Caco-2 (cell line): Measurements from ENCODE around the gene GJA5. TPM values are rescaled to one million over a fixed set of nuclear protein-coding genes. Genes with fewer than 3 reads are reported as not detected.

Experiments used
- BruUV-seq: library from RNA; stranded (reverse); fragments of 400-500 nt; replicated peaks from 2 replicates; lab custom pipeline; 2021; lab: Mats Ljungman, UMichigan
- CTCF ChIA-PET: fragments of 300-600 bp; sonication (Branson Sonifier 250); formaldehyde crosslinking; loops from one replicate; lab custom pipeline; 2022; ENCODE audit warnings: antibody characterized with exemption; lab: Charles Lee
- POLR2A ChIA-PET: fragments of 300-600 bp; sonication (Branson Sonifier 250); formaldehyde crosslinking; loops from one replicate; lab custom pipeline; 2022; ENCODE audit warnings: antibody characterized with exemption; lab: Charles Lee
- DNase-seq, 2 experiments: peaks; one replicate each; pipeline versions ENCODE4 v3.0.0 to v3.0.0-alpha.2; 2020 to 2022
- H3K27me3 ChIP-seq: replicated peaks from 2 replicates; pipeline ENCODE4 v1.6.0; 2011; ENCODE audit warnings: low read length; ENCODE audit not compliant: control insufficient read depth, insufficient read depth
- H3K36me3 ChIP-seq: 2 replicates; pipeline ENCODE4 v1.5.1; 2011; ENCODE audit warnings: low read length; ENCODE audit not compliant: control insufficient read depth, insufficient read depth
- H3K4me1 ChIP-seq: fragments of 250-450 bp; sonication (Bioruptor Pico); 2 replicates; pipeline ENCODE4 v1.5.1; 2020; ENCODE audit warnings: mild to moderate bottlenecking
- H3K4me3 ChIP-seq: 2 replicates; pipeline ENCODE4 v1.5.1; 2011; ENCODE audit warnings: low read depth, mild to moderate bottlenecking, control low read depth, low read length
- H3K9me3 ChIP-seq: fragments of 250-450 bp; sonication (Bioruptor Pico); 2 replicates; pipeline ENCODE4 v1.5.1; 2020; ENCODE audit warnings: mild to moderate bottlenecking, moderate library complexity
- H3K27ac Mint-ChIP-seq: one replicate; pipeline ENCODE4 v1.8.0; 2022; ENCODE audit warnings: mixed read lengths; ENCODE audit not compliant: unreplicated experiment
- H3K27me3 Mint-ChIP-seq: one replicate; pipeline ENCODE4 v1.8.0; 2022; ENCODE audit warnings: mixed read lengths; ENCODE audit not compliant: insufficient read depth, unreplicated experiment
- H3K36me3 Mint-ChIP-seq: one replicate; pipeline ENCODE4 v1.8.0; 2022; ENCODE audit warnings: mild to moderate bottlenecking, mixed read lengths; ENCODE audit not compliant: insufficient read depth, unreplicated experiment
- H3K4me1 Mint-ChIP-seq: one replicate; pipeline ENCODE4 v1.8.0; 2022; ENCODE audit warnings: low read depth, mixed read lengths; ENCODE audit not compliant: unreplicated experiment
- H3K4me3 Mint-ChIP-seq: one replicate; pipeline ENCODE4 v1.8.0; 2022; ENCODE audit warnings: mild to moderate bottlenecking, moderate library complexity, mixed read lengths; ENCODE audit not compliant: unreplicated experiment
- H3K9me3 Mint-ChIP-seq: one replicate; pipeline ENCODE4 v1.8.0; 2022; ENCODE audit warnings: mixed read lengths; ENCODE audit not compliant: unreplicated experiment
- CTCF ChIP-seq, 2 experiments: fragments of 200-600 bp in 1 of 2; IDR thresholded peaks; 1 replicate in 1 of 2; 2 replicates in 1 of 2; pipeline versions ENCODE4 v1.5.1 to v1.8.0; 2011 to 2022; ENCODE audit warnings: antibody characterized with exemption in 1 of 2, control low read depth in 1 of 2, inconsistent platforms in 1 of 2, low read depth in 1 of 2, low read length in 1 of 2, mild to moderate bottlenecking in 1 of 2, moderate library complexity in 1 of 2; ENCODE audit not compliant: insufficient read depth in 1 of 2, severe bottlenecking in 1 of 2, unreplicated experiment in 1 of 2
- intact Hi-C: fragments of 100-400 bp; cut with micrococcal nuclease; formaldehyde crosslinking; loops from one replicate; pipeline ENCODE4 v1.10.0; 2022; ENCODE audit not compliant: unreplicated experiment
- total RNA-seq: library from RNA; stranded (reverse); gene quantifications from 2 replicates; pipeline ENCODE4 v1.2.3, GENCODE V29; 2022

The GJA5 gene
- total RNA-seq, 1 experiment from 2014 or later, result 0.75 TPM

GRCh38 chr1:147752511-147752910, 7.9 kb downstream of the GJA5 start:
- DNase-seq, result no peak
- intact Hi-C loops, result no loop called here
- peaks cover 13% of the 10 kb centered on the region; the same call in 1 of the 2 replicates for H3K4me1 ChIP-seq
- H3K36me3 ChIP-seq, result no peaks in the 10 kb centered on the region
- Mint-ChIP-seq H3K36me3 (no peaks in the 10 kb centered on the region), H3K27ac (no peak overlapping the region), H3K4me3 (no peak overlapping the region), H3K4me1 (peaks cover 15% of the 10 kb centered on the region), H3K9me3 (no peaks in the 10 kb centered on the region), H3K27me3 (no peaks in the 10 kb centered on the region)
- ChIA-PET POLR2A (no interaction called here), CTCF (no interaction called here)
- no peak for TF ChIP-seq CTCF (IDR thresholded peaks at IDR 0.05; ENCODE audit: insufficient read depth in 1 of 2, low read depth in 1 of 2, low read length in 1 of 2, severe bottlenecking in 1 of 2, unreplicated experiment in 1 of 2)
- H3K27me3 ChIP-seq, result no peaks in the 10 kb centered on the region
- no TSS peak for BruUV-seq
- no peak overlapping the region for H3K4me3 ChIP-seq
- H3K9me3 ChIP-seq, result no peaks in the 10 kb centered on the region

GRCh38 chr1:147751346-147751745, 9.1 kb downstream of the GJA5 start:
- peaks cover 7% of the 10 kb centered on the region for H3K4me1 Mint-ChIP-seq
- no peak overlapping the region for H3K4me3 ChIP-seq
- DNase-seq, result no peak
- H3K36me3 ChIP-seq, result no peaks in the 10 kb centered on the region
- H3K4me3 Mint-ChIP-seq, result no peak overlapping the region
- H3K4me1 ChIP-seq, result peaks cover 6% of the 10 kb centered on the region; the same call in 1 of the 2 replicates
- no TSS peak for BruUV-seq
- POLR2A ChIA-PET, result no interaction called here
- no peaks in the 10 kb centered on the region for H3K36me3 Mint-ChIP-seq
- no peaks in the 10 kb centered on the region for H3K27me3 ChIP-seq
- no peaks in the 10 kb centered on the region for H3K27me3 Mint-ChIP-seq
- intact Hi-C loops, result no loop called here
- H3K9me3 ChIP-seq, result no peaks in the 10 kb centered on the region
- H3K9me3 Mint-ChIP-seq, result peaks cover 3% of the 10 kb centered on the region
- CTCF ChIA-PET, result no interaction called here
- TF ChIP-seq CTCF (IDR thresholded peaks at IDR 0.05; ENCODE audit: insufficient read depth in 1 of 2, low read depth in 1 of 2, low read length in 1 of 2, severe bottlenecking in 1 of 2, unreplicated experiment in 1 of 2), result no peak
- H3K27ac Mint-ChIP-seq, result no peak overlapping the region

- H3K4me3 ChIP-seq, result no peak overlapping the region
- Mint-ChIP-seq H3K27ac (no peak overlapping the region), H3K4me1 (peaks cover 7% of the 10 kb centered on the region), H3K4me3 (no peak overlapping the region), H3K9me3 (peaks cover 9% of the 10 kb centered on the region), H3K27me3 (no peaks in the 10 kb centered on the region), H3K36me3 (no peaks in the 10 kb centered on the region)
- BruUV-seq, result no TSS peak
- H3K4me1 ChIP-seq, result peaks cover 6% of the 10 kb centered on the region; the same call in 1 of the 2 replicates
- no peaks in the 10 kb centered on the region for H3K9me3 ChIP-seq
- H3K36me3 ChIP-seq, result no peaks in the 10 kb centered on the region
- ChIA-PET POLR2A (no interaction called here), CTCF (no interaction called here)
- intact Hi-C loops, result no loop called here
- no peak for TF ChIP-seq CTCF (IDR thresholded peaks at IDR 0.05; ENCODE audit: insufficient read depth in 1 of 2, low read depth in 1 of 2, low read length in 1 of 2, severe bottlenecking in 1 of 2, unreplicated experiment in 1 of 2)
- no peak for DNase-seq
- no peaks in the 10 kb centered on the region for H3K27me3 ChIP-seq
Measured at GRCh38 chr1:147750618-147751217, 9.7 kb downstream of the GJA5 start.
